ENCODE measurements around the gene DIP2B. TPM values are rescaled to one million over a fixed set of nuclear protein-coding genes. Genes with fewer than 3 reads are reported as not detected.

DIP2B gene
- total RNA-seq, 1 donor from 2014 or later, result 32.3 TPM

- intact Hi-C loops (cut with micrococcal nuclease), result no loop called here
- Mint-ChIP-seq H3K4me3 (no peak overlapping the region), H3K4me1 (peaks cover 60% of the 10 kb centered on the region), H3K27ac (no peak overlapping the region), H3K9me3 (no peaks in the 10 kb centered on the region), H3K27me3 (no peaks in the 10 kb centered on the region), H3K36me3 (ENCODE audit: low read depth) (peaks cover 4% of the 10 kb centered on the region)
- DNase-seq, result no peak
- no peak for ATAC-seq (ENCODE audit: low read depth)
- TF ChIP-seq CTCF (IDR thresholded peaks at IDR 0.05), result no peak
- POLR2A ChIA-PET, result no interaction called here
- CTCF ChIA-PET, result no interaction called here
These were observed 112.9 kb downstream of the DIP2B start for GRCh38 chr12:50617657-50618056.

GRCh38 chr12:50618864-50619609 lies 114.3 kb downstream of the DIP2B start:
- ChIA-PET CTCF (interaction anchor here (1.2 kb wide), 1 partner anchor 19 kb away, joined by 3 read pairs; no protein-coding TSS in a partner anchor), POLR2A (no interaction called here)
- no peak for TF ChIP-seq CTCF (IDR thresholded peaks at IDR 0.05)
- intact Hi-C loops (cut with micrococcal nuclease), result no loop called here
- DNase-seq (no peak), ATAC-seq (ENCODE audit: low read depth) (no peak)
- H3K4me1 Mint-ChIP-seq, result peaks cover 69% of the 10 kb centered on the region
- no peak overlapping the region for H3K4me3 Mint-ChIP-seq
- no peaks in the 10 kb centered on the region for H3K9me3 Mint-ChIP-seq
- peaks cover 4% of the 10 kb centered on the region for H3K36me3 Mint-ChIP-seq (ENCODE audit: low read depth)
- H3K27ac Mint-ChIP-seq, result no peak overlapping the region
- no peaks in the 10 kb centered on the region for H3K27me3 Mint-ChIP-seq

GRCh38 chr12:50619610-50619958 lies 114.8 kb downstream of the DIP2B start:
- intact Hi-C loops (cut with micrococcal nuclease), result no loop called here
- POLR2A ChIA-PET, result no interaction called here
- no peaks in the 10 kb centered on the region for H3K9me3 Mint-ChIP-seq
- DNase-seq (no peak), ATAC-seq (ENCODE audit: low read depth) (no peak)
- no peak overlapping the region for H3K4me3 Mint-ChIP-seq
- H3K36me3 Mint-ChIP-seq (ENCODE audit: low read depth), result peaks cover 4% of the 10 kb centered on the region
- H3K4me1 Mint-ChIP-seq, result peaks cover 74% of the 10 kb centered on the region
- CTCF ChIA-PET, result interaction anchor here (1.2 kb wide), 1 partner anchor 19 kb away, joined by 3 read pairs; no protein-coding TSS in a partner anchor
- H3K27me3 Mint-ChIP-seq, result no peaks in the 10 kb centered on the region
- TF ChIP-seq CTCF (IDR thresholded peaks at IDR 0.05), result no peak
- H3K27ac Mint-ChIP-seq, result no peak overlapping the region

- no peaks in the 10 kb centered on the region for H3K27me3 Mint-ChIP-seq
- peak overlapping the region; percentile 47 for H3K27ac Mint-ChIP-seq
- peaks cover 4% of the 10 kb centered on the region for H3K36me3 Mint-ChIP-seq (ENCODE audit: low read depth)
- no peak for ATAC-seq (ENCODE audit: low read depth)
- TF ChIP-seq CTCF (IDR thresholded peaks at IDR 0.05), result no peak
- peaks cover 75% of the 10 kb centered on the region for H3K4me1 Mint-ChIP-seq
- intact Hi-C loops (cut with micrococcal nuclease), result no loop called here
- DNase-seq, result no peak
- H3K4me3 Mint-ChIP-seq, result no peak overlapping the region
- ChIA-PET POLR2A (interaction anchor here (1.1 kb wide), 1 partner anchor 115 kb away, joined by 3 read pairs; the partner anchor contains the start of gene DIP2B), CTCF (interaction anchor here (1.2 kb wide), 1 partner anchor 18 kb away, joined by 3 read pairs; no protein-coding TSS in a partner anchor)
- H3K9me3 Mint-ChIP-seq, result no peaks in the 10 kb centered on the region
These were observed 115.6 kb downstream of the DIP2B start for GRCh38 chr12:50620109-50620977.

- ChIA-PET POLR2A (interaction anchor here (1.1 kb wide), 1 partner anchor 116 kb away, joined by 3 read pairs; the partner anchor contains the start of gene DIP2B), CTCF (interaction anchor here (1.0 to 1.1 kb wide), 2 partner anchors 115 to 116 kb away, joined by 3 read pairs; partner anchors contain the start of gene DIP2B)
- no peak overlapping the region for H3K4me3 Mint-ChIP-seq
- ATAC-seq (ENCODE audit: low read depth), result no peak
- H3K9me3 Mint-ChIP-seq, result no peaks in the 10 kb centered on the region
- TF ChIP-seq CTCF (IDR thresholded peaks at IDR 0.05), result no peak
- DNase-seq, result no peak
- peaks cover 76% of the 10 kb centered on the region for H3K4me1 Mint-ChIP-seq
- peaks cover 6% of the 10 kb centered on the region for H3K36me3 Mint-ChIP-seq (ENCODE audit: low read depth)
- H3K27me3 Mint-ChIP-seq, result no peaks in the 10 kb centered on the region
- H3K27ac Mint-ChIP-seq, result peak overlapping the region; percentile 47
- intact Hi-C loops (cut with micrococcal nuclease), result no loop called here
These were observed 116.2 kb downstream of the DIP2B start for GRCh38 chr12:50620978-50621360.

Measured in activated B cell treated with CpG ODN at 0.5 μM for 24 hours (primary cell).